HepG2 (cell line): Measurements from ENCODE around the gene UTP15. TPM values are rescaled to one million over a fixed set of nuclear protein-coding genes. Genes with fewer than 3 reads are reported as not detected.
A peak's percentile ranks its signal among the peaks of the same experiment; 100 is the strongest.

Experiments used
- CHCHD3 ChIP-seq: sonication (generic); formaldehyde crosslinking; IDR thresholded peaks from 2 replicates; pipeline ENCODE4 v1.8.0; 2022; ENCODE audit warnings: mild to moderate bottlenecking, missing genetic modification reagents, moderate library complexity
- EEA1 ChIP-seq: sonication (generic); formaldehyde crosslinking; IDR thresholded peaks from 2 replicates; pipeline ENCODE4 v1.5.1; 2020; ENCODE audit warnings: mild to moderate bottlenecking, missing genetic modification reagents, borderline replicate concordance
- EP300 ChIP-seq, 3 experiments: sonication (generic) in 1 of 3; formaldehyde crosslinking in 1 of 3; IDR thresholded peaks; 2 replicates each; pipeline versions ENCODE4 v1.5.1 to v1.6.1; 2011 to 2020; ENCODE audit warnings: low read depth in 2 of 3, low read length in 2 of 3, borderline replicate concordance in 1 of 3, improper control_type of control experiment in 1 of 3, mild to moderate bottlenecking in 1 of 3, missing genetic modification reagents in 1 of 3, moderate library complexity in 1 of 3
- FOXK1 ChIP-seq: sonication (generic); formaldehyde crosslinking; IDR thresholded peaks from 2 replicates; pipeline ENCODE4 v1.4.0; 2020; ENCODE audit warnings: low read depth, missing genetic modification reagents, borderline replicate concordance
- FOXK2 ChIP-seq: fragments of 450-650 bp; IDR thresholded peaks from 2 replicates; pipeline ENCODE4 v1.6.1; 2016
- KLF11 ChIP-seq: IDR thresholded peaks from 2 replicates; pipeline ENCODE4 v1.6.1; 2016; ENCODE audit warnings: missing compliant biosample characterization
- KMT2A ChIP-seq: sonication (generic); formaldehyde crosslinking; IDR thresholded peaks from 2 replicates; pipeline ENCODE4 v1.4.0; 2020; ENCODE audit warnings: missing genetic modification reagents
- PCBP1 ChIP-seq: fragments of 200-400 bp; formaldehyde crosslinking; IDR thresholded peaks from 2 replicates; pipeline ENCODE4 v1.6.1; 2017; ENCODE audit warnings: mild to moderate bottlenecking, low read depth, low read length, borderline replicate concordance
- PCBP2 ChIP-seq: fragments of 200-400 bp; formaldehyde crosslinking; optimal IDR thresholded peaks from 2 replicates; pipeline ENCODE3; 2018; ENCODE audit warnings: low read length, low read depth; ENCODE audit not compliant: poor library complexity, severe bottlenecking
- RARG ChIP-seq: sonication (generic); formaldehyde crosslinking; IDR thresholded peaks from 2 replicates; pipeline ENCODE4 v1.4.0; 2020; ENCODE audit warnings: low read depth, mild to moderate bottlenecking, missing genetic modification reagents
- SRF ChIP-seq: IDR thresholded peaks from 2 replicates; pipeline ENCODE4 v1.6.1; 2011; ENCODE audit warnings: mild to moderate bottlenecking, low read depth, low read length, moderate library complexity
- ZBTB38 ChIP-seq: sonication (generic); formaldehyde crosslinking; IDR thresholded peaks from 2 replicates; pipeline ENCODE4 v1.5.1; 2020; ENCODE audit warnings: mild to moderate bottlenecking, missing genetic modification reagents
- ZBTB7A ChIP-seq: sonication (generic); formaldehyde crosslinking; IDR thresholded peaks from 2 replicates; pipeline ENCODE4 v1.8.0; 2022; ENCODE audit warnings: mild to moderate bottlenecking, missing genetic modification reagents
- ZC3H13 ChIP-seq: sonication (generic); formaldehyde crosslinking; IDR thresholded peaks from 2 replicates; pipeline ENCODE4 v1.8.1; 2023; ENCODE audit warnings: mild to moderate bottlenecking, missing genetic modification reagents, moderate library complexity
- ZKSCAN1 ChIP-seq: fragments of 150-350 bp; IDR thresholded peaks from 2 replicates; pipeline ENCODE4 v1.6.1; 2014; ENCODE audit warnings: low read length
- ZMAT3 ChIP-seq: sonication (generic); formaldehyde crosslinking; conservative IDR thresholded peaks from 2 replicates; pipeline ENCODE4 v1.7.0; 2021; ENCODE audit warnings: missing genetic modification reagents
- ZNF136 ChIP-seq: sonication (generic); formaldehyde crosslinking; IDR thresholded peaks from 2 replicates; pipeline ENCODE4 v1.8.1; 2022; ENCODE audit warnings: low read depth, mild to moderate bottlenecking, moderate library complexity, missing genetic modification reagents
- ZNF337 ChIP-seq: sonication (generic); formaldehyde crosslinking; IDR thresholded peaks from 2 replicates; pipeline ENCODE4 v1.5.1; 2020; ENCODE audit warnings: missing genetic modification reagents, low read depth, mild to moderate bottlenecking, borderline replicate concordance
- ZNF33A ChIP-seq: sonication (generic); formaldehyde crosslinking; IDR thresholded peaks from 2 replicates; pipeline ENCODE4 v1.5.1; 2020; ENCODE audit warnings: missing genetic modification reagents, mild to moderate bottlenecking, moderate library complexity, borderline replicate concordance
- ZNF557 ChIP-seq: sonication (generic); formaldehyde crosslinking; IDR thresholded peaks from 2 replicates; pipeline ENCODE4 v1.4.0; 2020; ENCODE audit warnings: missing genetic modification reagents
- ZNF558 ChIP-seq: sonication (generic); formaldehyde crosslinking; IDR thresholded peaks from 2 replicates; pipeline ENCODE4 v1.9.0; 2022; ENCODE audit warnings: mild to moderate bottlenecking, missing genetic modification reagents, borderline replicate concordance
- ZNF713 ChIP-seq: sonication (generic); formaldehyde crosslinking; IDR thresholded peaks from 2 replicates; pipeline ENCODE4 v1.4.0; 2020; ENCODE audit warnings: mild to moderate bottlenecking, missing genetic modification reagents
- polyA plus RNA-seq, 8 experiments: library from polyadenylated mRNA; depleted of rRNA in 3 of 8; stranded (reverse) in 7 of 8; unstranded in 1 of 8; fragments of >200 nt; fragmentation: Illumina TruSeq in 4 of 8; extraction: Trizol in 4 of 8; gene quantifications; 2 replicates each; pipeline versions ENCODE4 v1.2.1 to v1.2.3, GENCODE V29; 2011 to 2016; ENCODE audit warnings: low read depth in 4 of 8, missing spikeins in 1 of 8, mixed read lengths in 1 of 8; ENCODE audit not compliant: insufficient read depth in 1 of 8
- total RNA-seq, 5 experiments: library from RNA; depleted of rRNA; stranded (reverse); fragments of >200 nt; fragmentation: Illumina TruSeq; extraction: Trizol; gene quantifications; 2 replicates each; pipeline ENCODE4 v1.2.3, GENCODE V29; 2016; ENCODE audit warnings: low read depth in 1 of 5
- TF ChIP-seq, protein P1 (sequence below): IDR thresholded peaks from 2 replicates; pipeline ENCODE4 v1.6.1; 2018; ENCODE audit warnings: missing genetic modification reagents
- TF ChIP-seq, protein P2 (sequence below): sonication (generic); formaldehyde crosslinking; IDR thresholded peaks from 2 replicates; pipeline ENCODE4 v1.5.0; 2020; ENCODE audit warnings: missing genetic modification reagents
- TF ChIP-seq, protein P3 (sequence below): sonication (generic); formaldehyde crosslinking; IDR thresholded peaks from 2 replicates; pipeline ENCODE4 v1.5.0; 2020; ENCODE audit warnings: mild to moderate bottlenecking, missing genetic modification reagents

UTP15 gene
- total and polyA plus RNA-seq, 2 of the 13 experiments (the other 11 are each of a cell fraction or from before 2014, with no cell fraction given): 7.3 to 35.8 TPM

DNA sequence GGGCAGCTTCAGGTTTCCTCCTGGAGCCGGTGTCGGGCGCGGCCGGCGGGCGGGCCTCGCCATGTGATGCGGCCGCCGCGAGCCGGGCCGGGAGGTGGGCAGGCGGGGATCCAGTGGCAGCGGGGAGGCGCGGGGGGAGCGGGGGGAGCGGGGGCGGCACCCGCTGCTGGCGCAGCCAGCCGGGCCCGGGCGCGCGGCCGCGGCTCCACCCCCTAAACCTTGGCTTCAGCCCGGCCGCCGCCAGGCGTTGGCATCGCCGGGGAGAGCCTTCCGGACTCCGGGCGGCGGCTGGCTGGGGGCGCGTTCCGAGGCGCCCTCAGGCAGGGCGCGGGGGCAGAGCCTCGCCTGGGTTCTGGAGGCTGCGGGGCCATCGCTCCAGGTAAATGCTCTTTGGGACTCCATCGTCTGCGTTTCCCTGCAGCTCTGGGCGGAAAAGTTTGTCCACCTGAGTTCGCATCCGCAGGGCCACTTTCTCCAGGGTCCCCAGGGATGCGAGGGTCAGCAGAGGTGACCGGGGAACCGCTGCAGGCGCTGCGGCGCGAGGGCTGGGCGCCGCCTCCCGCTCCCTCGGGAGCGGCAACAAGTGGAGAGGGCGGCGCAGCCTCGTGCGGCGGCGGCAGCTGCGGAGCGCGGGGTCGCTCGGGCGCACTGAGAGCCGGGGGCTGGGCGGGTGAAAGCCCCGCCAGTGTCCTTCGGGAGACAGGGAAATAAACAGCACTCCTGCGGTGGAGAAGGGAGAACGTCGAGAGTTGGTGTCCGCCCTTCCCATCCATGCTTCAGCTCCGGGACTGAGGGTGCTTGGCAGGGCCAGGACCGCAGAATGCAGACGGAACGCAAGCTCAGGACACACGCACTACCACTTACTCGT lies 60.6 kb downstream of the UTP15 start, which contains the start of gene ARHGEF28 (continued):
- no peak for TF ChIP-seq EP300 (IDR thresholded peaks at IDR 0.05; ENCODE audit: low read depth in 2 of 2, low read length in 2 of 2)
- TF ChIP-seq EP300 (CRISPR knock-in tag; IDR thresholded peaks at IDR 0.05; ENCODE audit: borderline replicate concordance): no peak
- TF ChIP-seq, protein P1, sequence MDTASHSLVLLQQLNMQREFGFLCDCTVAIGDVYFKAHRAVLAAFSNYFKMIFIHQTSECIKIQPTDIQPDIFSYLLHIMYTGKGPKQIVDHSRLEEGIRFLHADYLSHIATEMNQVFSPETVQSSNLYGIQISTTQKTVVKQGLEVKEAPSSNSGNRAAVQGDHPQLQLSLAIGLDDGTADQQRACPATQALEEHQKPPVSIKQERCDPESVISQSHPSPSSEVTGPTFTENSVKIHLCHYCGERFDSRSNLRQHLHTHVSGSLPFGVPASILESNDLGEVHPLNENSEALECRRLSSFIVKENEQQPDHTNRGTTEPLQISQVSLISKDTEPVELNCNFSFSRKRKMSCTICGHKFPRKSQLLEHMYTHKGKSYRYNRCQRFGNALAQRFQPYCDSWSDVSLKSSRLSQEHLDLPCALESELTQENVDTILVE: 0 out of 2 replicates have a peak, but pooled peaks have one; percentile 14
- TF ChIP-seq ZKSCAN1: no peak
- TF ChIP-seq FOXK1 (CRISPR knock-in tag): no peak; the same call in 1 of the 2 replicates
- no peak for TF ChIP-seq CHCHD3 (CRISPR knock-in tag)
- no peak for TF ChIP-seq SRF
- TF ChIP-seq, protein P2, sequence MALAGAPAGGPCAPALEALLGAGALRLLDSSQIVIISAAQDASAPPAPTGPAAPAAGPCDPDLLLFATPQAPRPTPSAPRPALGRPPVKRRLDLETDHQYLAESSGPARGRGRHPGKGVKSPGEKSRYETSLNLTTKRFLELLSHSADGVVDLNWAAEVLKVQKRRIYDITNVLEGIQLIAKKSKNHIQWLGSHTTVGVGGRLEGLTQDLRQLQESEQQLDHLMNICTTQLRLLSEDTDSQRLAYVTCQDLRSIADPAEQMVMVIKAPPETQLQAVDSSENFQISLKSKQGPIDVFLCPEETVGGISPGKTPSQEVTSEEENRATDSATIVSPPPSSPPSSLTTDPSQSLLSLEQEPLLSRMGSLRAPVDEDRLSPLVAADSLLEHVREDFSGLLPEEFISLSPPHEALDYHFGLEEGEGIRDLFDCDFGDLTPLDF (CRISPR knock-in tag): no peak
- TF ChIP-seq ZC3H13: no peak
- TF ChIP-seq PCBP1: no peak
- TF ChIP-seq, protein P3, sequence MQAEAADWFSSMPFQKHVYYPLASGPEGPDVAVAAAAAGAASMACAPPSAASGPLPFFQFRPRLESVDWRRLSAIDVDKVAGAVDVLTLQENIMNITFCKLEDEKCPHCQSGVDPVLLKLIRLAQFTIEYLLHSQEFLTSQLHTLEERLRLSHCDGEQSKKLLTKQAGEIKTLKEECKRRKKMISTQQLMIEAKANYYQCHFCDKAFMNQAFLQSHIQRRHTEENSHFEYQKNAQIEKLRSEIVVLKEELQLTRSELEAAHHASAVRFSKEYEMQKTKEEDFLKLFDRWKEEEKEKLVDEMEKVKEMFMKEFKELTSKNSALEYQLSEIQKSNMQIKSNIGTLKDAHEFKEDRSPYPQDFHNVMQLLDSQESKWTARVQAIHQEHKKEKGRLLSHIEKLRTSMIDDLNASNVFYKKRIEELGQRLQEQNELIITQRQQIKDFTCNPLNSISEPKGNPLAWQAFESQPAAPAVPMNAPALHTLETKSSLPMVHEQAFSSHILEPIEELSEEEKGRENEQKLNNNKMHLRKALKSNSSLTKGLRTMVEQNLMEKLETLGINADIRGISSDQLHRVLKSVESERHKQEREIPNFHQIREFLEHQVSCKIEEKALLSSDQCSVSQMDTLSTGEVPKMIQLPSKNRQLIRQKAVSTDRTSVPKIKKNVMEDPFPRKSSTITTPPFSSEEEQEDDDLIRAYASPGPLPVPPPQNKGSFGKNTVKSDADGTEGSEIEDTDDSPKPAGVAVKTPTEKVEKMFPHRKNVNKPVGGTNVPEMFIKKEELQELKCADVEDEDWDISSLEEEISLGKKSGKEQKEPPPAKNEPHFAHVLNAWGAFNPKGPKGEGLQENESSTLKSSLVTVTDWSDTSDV (CRISPR knock-in tag): no peak
- no peak for TF ChIP-seq RARG (CRISPR knock-in tag)
- no peak; the same call in 1 of the 2 replicates for TF ChIP-seq ZBTB7A (CRISPR knock-in tag)
- TF ChIP-seq EEA1: no peak
- no peak for TF ChIP-seq ZNF33A (CRISPR knock-in tag)
- TF ChIP-seq KLF11: no peak
- TF ChIP-seq ZNF558 (CRISPR knock-in tag): no peak
- no peak; the same call in 1 of the 2 replicates for TF ChIP-seq ZBTB38
- no peak for TF ChIP-seq ZNF136
- TF ChIP-seq ZMAT3 (CRISPR knock-in tag): no peak
- peak; percentile 7; the same call in 1 of the 2 replicates for TF ChIP-seq ZNF337 (CRISPR knock-in tag)
- peak; percentile 68; the same call in 1 of the 2 replicates for TF ChIP-seq KMT2A (CRISPR knock-in tag)
- TF ChIP-seq FOXK2: no peak
- TF ChIP-seq ZNF557: no peak
- TF ChIP-seq PCBP2: no peak
- no peak for TF ChIP-seq ZNF713 (CRISPR knock-in tag)
